Thyroid gland (tissue), 4 donors: ENCODE results near the gene NAA15. TPM values are rescaled to one million over a fixed set of nuclear protein-coding genes. Genes with fewer than 3 reads are reported as not detected.

Experiments
- DNase-seq, 2 donors: peaks; one replicate each; pipeline ENCODE4 v3.0.0-alpha.2; 2019
- H3K27ac ChIP-seq, 3 donors: fragments of 200-600 bp; sonication (generic); 1 replicate in 2 of 3; 2 replicates in 1 of 3; pipeline ENCODE4 v1.5.1; 2016 to 2019; ENCODE audit warnings: mild to moderate bottlenecking in 1 of 3, moderate library complexity in 1 of 3
- H3K27me3 ChIP-seq: fragments of 200-600 bp; sonication (generic); one replicate; pipeline ENCODE4 v1.5.1; 2019
- H3K36me3 ChIP-seq, 2 donors: fragments of 200-600 bp; sonication (generic); one replicate each; pipeline ENCODE4 v1.5.1; 2016 to 2019
- H3K4me1 ChIP-seq, 2 donors: fragments of 200-600 bp; sonication (generic); one replicate each; pipeline ENCODE4 v1.5.1; 2017 to 2019
- H3K4me3 ChIP-seq, 3 donors: fragments of 200-600 bp; sonication (generic); replicated peaks in 1 of 3; 1 replicate in 2 of 3; 2 replicates in 1 of 3; pipeline ENCODE4 v1.5.1; 2016; ENCODE audit warnings: mild to moderate bottlenecking in 1 of 3
- H3K9me3 ChIP-seq: fragments of 200-600 bp; sonication (generic); one replicate; pipeline ENCODE4 v1.5.1; 2017
- POLR2A ChIP-seq, 2 donors: fragments of 450-650 bp; IDR thresholded peaks; one replicate each; pipeline ENCODE4 v1.6.1; 2017; ENCODE audit warnings: antibody characterized with exemption in 2 of 2, mild to moderate bottlenecking in 2 of 2, moderate library complexity in 1 of 2
- WGBS, 2 donors: methylation state at CpG; one replicate each; pipeline ENCODE4 v1.1.5; 2017; 5-methylcytosine and 5-hydroxymethylcytosine counted together
- intact Hi-C: fragments of 100-400 bp; cut with DNase I; formaldehyde crosslinking; loops from one replicate; pipeline ENCODE4 v1.15.1; 2023
- total RNA-seq, 4 donors: library from RNA; depleted of rRNA; stranded (reverse); fragments of >200 nt; gene quantifications; one replicate each; pipeline ENCODE4 v1.2.3, GENCODE V29; 2016
- TF ChIP-seq, protein P1 (sequence below), 6 experiments: fragments of 200-600 bp in 3 of 6; fragments of 450-650 bp in 3 of 6; sonication (generic) in 3 of 6; IDR thresholded peaks; one replicate each; pipeline ENCODE4 v1.5.1; 2016 to 2019; ENCODE audit warnings: antibody characterized with exemption in 6 of 6, mild to moderate bottlenecking in 2 of 6, inconsistent platforms in 1 of 6, moderate library complexity in 1 of 6

NAA15 gene
- total RNA-seq, 4 donors from 2014 or later: 21.7 to 47.7 (median 24.6) TPM

DNA sequence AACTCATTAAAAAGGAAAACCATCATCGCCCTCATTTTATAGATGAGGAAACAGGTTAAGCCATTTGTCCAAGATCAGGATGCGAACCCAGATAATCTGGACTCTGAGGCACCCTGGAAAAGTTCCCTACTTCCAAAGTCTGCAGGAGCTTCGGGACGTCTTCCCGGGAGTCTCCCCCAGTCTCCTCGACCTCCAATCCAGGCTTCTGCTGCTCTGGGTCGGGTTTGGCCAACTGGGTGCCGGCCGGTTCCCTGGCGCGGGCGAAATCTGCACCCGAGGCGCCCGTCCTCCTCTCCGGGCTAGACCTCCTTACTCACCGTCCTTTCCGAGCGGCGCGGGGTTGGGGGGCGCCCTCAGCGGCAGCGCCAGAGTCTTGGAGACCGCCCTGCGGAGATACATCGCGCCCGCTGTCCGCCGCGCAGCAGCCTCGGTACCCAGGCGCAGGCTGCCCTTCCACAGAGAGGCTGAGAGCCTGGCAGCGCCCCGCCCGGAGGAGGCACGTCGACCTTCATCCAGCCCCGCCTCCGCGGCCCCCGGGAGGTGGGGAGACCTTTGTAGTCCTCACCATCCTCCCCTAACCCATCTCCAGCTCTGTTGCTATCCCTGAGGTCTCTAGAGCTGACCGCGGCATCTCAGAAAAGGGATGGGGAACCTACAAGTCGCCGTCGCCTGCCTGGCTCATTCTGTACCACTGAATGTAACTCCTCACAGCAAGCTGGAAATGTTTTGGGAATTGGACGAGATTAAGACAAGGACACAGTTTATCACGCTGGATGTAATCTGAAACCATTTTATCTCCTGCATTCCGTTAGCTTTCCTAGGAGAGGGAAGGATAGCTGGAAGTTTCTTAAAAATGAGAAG lies 21.3 kb upstream of the NAA15 start, which contains the start of gene MGARP:
Gene MGARP (minus strand): TSS at position 466 of the 861 bp plus-strand sequence. CDS start 67 bp downstream, at position 399.
- WGBS, 2 donors: 11 to 18% methylated on average over 18 to 34 of the region's 51 CpGs
- no peaks in the 10 kb centered on the region for H3K9me3 ChIP-seq
- intact Hi-C loops: no loop called here
- no peak within 1 kb of the TSS for H3K27ac ChIP-seq
- no peaks in the 10 kb centered on the region for H3K36me3 ChIP-seq
- peak in 1 of 2 donors; percentile 13 for DNase-seq
- no peak for TF ChIP-seq POLR2A (IDR thresholded peaks at IDR 0.05)
- TF ChIP-seq, protein P1, sequence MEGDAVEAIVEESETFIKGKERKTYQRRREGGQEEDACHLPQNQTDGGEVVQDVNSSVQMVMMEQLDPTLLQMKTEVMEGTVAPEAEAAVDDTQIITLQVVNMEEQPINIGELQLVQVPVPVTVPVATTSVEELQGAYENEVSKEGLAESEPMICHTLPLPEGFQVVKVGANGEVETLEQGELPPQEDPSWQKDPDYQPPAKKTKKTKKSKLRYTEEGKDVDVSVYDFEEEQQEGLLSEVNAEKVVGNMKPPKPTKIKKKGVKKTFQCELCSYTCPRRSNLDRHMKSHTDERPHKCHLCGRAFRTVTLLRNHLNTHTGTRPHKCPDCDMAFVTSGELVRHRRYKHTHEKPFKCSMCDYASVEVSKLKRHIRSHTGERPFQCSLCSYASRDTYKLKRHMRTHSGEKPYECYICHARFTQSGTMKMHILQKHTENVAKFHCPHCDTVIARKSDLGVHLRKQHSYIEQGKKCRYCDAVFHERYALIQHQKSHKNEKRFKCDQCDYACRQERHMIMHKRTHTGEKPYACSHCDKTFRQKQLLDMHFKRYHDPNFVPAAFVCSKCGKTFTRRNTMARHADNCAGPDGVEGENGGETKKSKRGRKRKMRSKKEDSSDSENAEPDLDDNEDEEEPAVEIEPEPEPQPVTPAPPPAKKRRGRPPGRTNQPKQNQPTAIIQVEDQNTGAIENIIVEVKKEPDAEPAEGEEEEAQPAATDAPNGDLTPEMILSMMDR (IDR thresholded peaks at IDR 0.05): no peak
- H3K27me3 ChIP-seq: no peaks in the 10 kb centered on the region
- H3K4me1 ChIP-seq: peaks cover 0 to 8% of the 10 kb centered on the region in 2 donors
- H3K4me3 ChIP-seq: peak within 1 kb of the TSS in 2 of 3 donors; percentile 28 to 42

DNA sequence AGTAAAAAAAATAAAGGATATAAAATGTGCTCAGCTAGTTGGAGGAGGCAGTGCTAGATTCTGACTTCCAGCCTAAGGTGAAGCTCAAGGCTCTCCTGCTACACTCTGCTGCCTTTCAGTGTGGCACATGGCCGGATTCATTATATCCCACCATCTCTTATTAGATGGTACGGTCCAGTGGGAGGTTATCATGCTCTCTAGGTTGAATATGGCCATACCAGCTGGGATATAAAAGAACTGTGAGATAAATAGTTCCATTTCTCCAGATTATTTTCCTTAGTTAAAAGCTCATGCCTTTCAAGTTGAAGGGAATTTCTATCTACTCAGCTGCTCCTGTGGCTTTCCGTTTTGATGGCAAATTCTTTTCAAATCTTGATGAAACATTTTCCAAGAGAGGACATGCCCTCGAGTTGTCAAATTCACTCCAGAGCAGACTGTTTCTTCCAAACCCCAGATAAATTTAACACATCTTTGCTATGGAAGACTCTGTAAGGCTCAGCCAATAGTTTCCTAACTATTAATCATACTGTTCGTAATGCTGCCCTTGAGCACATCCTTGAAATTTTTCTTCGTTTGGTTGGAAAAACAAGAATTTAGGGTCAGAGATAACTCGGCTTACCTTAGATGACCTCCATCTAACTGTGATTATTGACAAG lies 19.1 kb upstream of the NAA15 start:
- no peak overlapping the region for H3K27ac ChIP-seq

DNA sequence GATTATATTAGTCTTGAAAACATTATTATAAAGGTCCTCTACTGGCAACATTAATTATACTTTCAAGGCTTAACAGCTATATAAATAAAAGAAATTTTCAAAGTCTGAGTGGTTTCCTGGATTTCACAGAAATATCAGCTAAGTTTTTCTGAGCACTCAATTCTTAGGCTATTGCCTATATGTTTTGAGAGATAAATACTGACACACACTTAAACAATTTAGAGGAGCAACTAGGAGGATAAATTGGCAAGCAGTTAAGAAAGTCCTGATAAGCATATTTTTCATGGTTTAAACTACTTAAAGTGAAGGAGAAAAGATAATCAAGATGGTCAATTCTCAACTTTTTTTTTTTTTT lies 18.6 kb upstream of the NAA15 start:
- intact Hi-C loops: no loop called here
- Histone ChIP-seq H3K9me3 (no peaks in the 10 kb centered on the region), H3K27ac (no peak overlapping the region), H3K4me1 (peaks cover 0 to 8% of the 10 kb centered on the region in 2 donors), H3K36me3 (no peaks in the 10 kb centered on the region), H3K4me3 (no peak overlapping the region), H3K27me3 (no peaks in the 10 kb centered on the region)
- TF ChIP-seq, protein P1 (IDR thresholded peaks at IDR 0.05): no peak
- DNase-seq: no peak

More for the DNA sequence above, 19.1 kb upstream of the NAA15 start:
- WGBS, 2 donors: 69 to 76% methylated on average over 7 of the region's 7 CpGs
- TF ChIP-seq, protein P1 (IDR thresholded peaks at IDR 0.05): no peak
- TF ChIP-seq POLR2A (IDR thresholded peaks at IDR 0.05): no peak
- no peak for DNase-seq
- no peaks in the 10 kb centered on the region for H3K9me3 ChIP-seq
- H3K27me3 ChIP-seq: no peaks in the 10 kb centered on the region
- H3K4me3 ChIP-seq: no peak overlapping the region
- H3K4me1 ChIP-seq: peaks cover 0 to 8% of the 10 kb centered on the region in 2 donors
- intact Hi-C loops: no loop called here
- no peaks in the 10 kb centered on the region for H3K36me3 ChIP-seq

DNA sequence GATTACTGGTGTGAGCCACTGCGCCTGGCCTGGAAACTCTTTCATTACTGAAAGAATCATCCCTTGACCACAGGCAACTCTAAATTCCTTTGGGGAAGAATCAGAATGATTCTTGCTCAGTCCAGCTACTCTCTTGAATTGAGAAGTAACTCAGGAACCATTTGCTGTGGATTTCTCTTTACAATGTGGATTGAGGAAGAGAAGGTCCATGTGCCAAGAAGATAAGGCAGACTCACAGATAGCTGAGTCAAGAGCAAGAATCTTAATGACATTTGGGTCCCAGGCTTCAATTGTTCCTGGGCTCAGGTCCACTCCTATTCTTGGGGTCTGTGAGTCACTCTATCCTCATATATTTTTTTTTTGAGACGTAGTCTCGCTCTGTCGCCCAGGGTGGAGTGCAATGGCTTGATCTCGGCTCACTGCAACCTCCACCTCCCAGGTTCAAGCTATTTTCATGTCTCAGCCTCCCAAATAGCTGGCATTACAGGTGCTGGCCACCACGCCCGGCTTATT lies 15.1 kb upstream of the NAA15 start:
- Histone ChIP-seq H3K27ac (no peak overlapping the region), H3K36me3 (peaks cover 4 to 11% of the 10 kb centered on the region in 2 donors), H3K4me3 (no peak overlapping the region), H3K4me1 (no peaks in the 10 kb centered on the region), H3K27me3 (no peaks in the 10 kb centered on the region), H3K9me3 (no peaks in the 10 kb centered on the region)
- no peak for DNase-seq
- TF ChIP-seq, protein P1 (IDR thresholded peaks at IDR 0.05): no peak
- TF ChIP-seq POLR2A (IDR thresholded peaks at IDR 0.05): no peak
- WGBS, 2 donors: 97% methylated on average over 7 of the region's 7 CpGs
- intact Hi-C loops: no loop called here
